ENCODE results near the gene SCTR.

DNA sequence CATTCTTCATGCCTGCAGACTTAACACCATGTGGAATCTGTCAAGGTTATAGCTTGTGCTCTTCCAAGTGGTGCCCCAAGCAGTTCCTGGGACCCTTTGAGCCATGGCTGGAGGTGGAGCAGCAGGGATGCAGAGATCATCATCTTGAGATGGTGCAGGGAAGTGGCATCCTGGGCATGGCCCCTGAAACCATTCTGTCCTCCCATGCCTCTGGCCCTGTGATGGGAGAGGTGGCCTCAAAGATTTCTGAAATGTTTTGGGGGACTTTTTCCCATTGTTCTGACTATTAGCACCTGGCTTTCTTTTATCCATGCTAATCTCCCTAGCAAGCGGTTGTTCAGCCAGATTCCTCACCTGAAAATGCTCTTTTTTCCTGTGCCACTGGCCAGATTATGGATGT is 103.0 kb downstream of the SCTR start:
- TF ChIP-seq BACH2 (CRISPR knock-in tag; IDR thresholded peaks at IDR 0.05; ENCODE audit: borderline replicate concordance) = no peak
- no peak for TF ChIP-seq ZFP3 (CRISPR knock-in tag; IDR thresholded peaks at IDR 0.05)
- TF ChIP-seq, protein P1, sequence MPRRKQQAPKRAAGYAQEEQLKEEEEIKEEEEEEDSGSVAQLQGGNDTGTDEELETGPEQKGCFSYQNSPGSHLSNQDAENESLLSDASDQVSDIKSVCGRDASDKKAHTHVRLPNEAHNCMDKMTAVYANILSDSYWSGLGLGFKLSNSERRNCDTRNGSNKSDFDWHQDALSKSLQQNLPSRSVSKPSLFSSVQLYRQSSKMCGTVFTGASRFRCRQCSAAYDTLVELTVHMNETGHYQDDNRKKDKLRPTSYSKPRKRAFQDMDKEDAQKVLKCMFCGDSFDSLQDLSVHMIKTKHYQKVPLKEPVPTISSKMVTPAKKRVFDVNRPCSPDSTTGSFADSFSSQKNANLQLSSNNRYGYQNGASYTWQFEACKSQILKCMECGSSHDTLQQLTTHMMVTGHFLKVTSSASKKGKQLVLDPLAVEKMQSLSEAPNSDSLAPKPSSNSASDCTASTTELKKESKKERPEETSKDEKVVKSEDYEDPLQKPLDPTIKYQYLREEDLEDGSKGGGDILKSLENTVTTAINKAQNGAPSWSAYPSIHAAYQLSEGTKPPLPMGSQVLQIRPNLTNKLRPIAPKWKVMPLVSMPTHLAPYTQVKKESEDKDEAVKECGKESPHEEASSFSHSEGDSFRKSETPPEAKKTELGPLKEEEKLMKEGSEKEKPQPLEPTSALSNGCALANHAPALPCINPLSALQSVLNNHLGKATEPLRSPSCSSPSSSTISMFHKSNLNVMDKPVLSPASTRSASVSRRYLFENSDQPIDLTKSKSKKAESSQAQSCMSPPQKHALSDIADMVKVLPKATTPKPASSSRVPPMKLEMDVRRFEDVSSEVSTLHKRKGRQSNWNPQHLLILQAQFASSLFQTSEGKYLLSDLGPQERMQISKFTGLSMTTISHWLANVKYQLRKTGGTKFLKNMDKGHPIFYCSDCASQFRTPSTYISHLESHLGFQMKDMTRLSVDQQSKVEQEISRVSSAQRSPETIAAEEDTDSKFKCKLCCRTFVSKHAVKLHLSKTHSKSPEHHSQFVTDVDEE (CRISPR knock-in tag; IDR thresholded peaks at IDR 0.05) = no peak
- TF ChIP-seq ARNTL (CRISPR knock-in tag; IDR thresholded peaks at IDR 0.05; ENCODE audit: borderline replicate concordance, low read depth) = no peak
- TF ChIP-seq ESRRG (CRISPR knock-in tag; IDR thresholded peaks at IDR 0.05) = no peak
- TF ChIP-seq ZNF8 (CRISPR knock-in tag; IDR thresholded peaks at IDR 0.05) = no peak
- TF ChIP-seq, protein P2, sequence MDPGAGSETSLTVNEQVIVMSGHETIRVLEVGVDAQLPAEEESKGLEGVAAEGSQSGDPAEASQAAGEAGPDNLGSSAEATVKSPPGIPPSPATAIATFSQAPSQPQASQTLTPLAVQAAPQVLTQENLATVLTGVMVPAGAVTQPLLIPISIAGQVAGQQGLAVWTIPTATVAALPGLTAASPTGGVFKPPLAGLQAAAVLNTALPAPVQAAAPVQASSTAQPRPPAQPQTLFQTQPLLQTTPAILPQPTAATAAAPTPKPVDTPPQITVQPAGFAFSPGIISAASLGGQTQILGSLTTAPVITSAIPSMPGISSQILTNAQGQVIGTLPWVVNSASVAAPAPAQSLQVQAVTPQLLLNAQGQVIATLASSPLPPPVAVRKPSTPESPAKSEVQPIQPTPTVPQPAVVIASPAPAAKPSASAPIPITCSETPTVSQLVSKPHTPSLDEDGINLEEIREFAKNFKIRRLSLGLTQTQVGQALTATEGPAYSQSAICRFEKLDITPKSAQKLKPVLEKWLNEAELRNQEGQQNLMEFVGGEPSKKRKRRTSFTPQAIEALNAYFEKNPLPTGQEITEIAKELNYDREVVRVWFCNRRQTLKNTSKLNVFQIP (CRISPR knock-in tag; IDR thresholded peaks at IDR 0.05; ENCODE audit: borderline replicate concordance, low read depth) = no peak
- TF ChIP-seq SNAI2 (CRISPR knock-in tag; IDR thresholded peaks at IDR 0.05) = no peak
- TF ChIP-seq CSDC2 (CRISPR knock-in tag; IDR thresholded peaks at IDR 0.05) = no peak
- no peak for TF ChIP-seq TOX (CRISPR knock-in tag; IDR thresholded peaks at IDR 0.05; ENCODE audit: borderline replicate concordance)
- no peak for TF ChIP-seq RARB (CRISPR knock-in tag; IDR thresholded peaks at IDR 0.05)
- TF ChIP-seq TCF4 (CRISPR knock-in tag; IDR thresholded peaks at IDR 0.05; ENCODE audit: borderline replicate concordance) = no peak

All from SK-N-SH treated with all-trans-retinoic acid at 6 μM for 48 hours (cell line).